ENCODE results near the gene SLC16A12.
"Not testable (repeated sequence)": the region's sequence is repeated elsewhere in the genome, so short reads cannot be mapped to it uniquely, and the experiment has no call there.

SLC16A12 gene

DNA sequence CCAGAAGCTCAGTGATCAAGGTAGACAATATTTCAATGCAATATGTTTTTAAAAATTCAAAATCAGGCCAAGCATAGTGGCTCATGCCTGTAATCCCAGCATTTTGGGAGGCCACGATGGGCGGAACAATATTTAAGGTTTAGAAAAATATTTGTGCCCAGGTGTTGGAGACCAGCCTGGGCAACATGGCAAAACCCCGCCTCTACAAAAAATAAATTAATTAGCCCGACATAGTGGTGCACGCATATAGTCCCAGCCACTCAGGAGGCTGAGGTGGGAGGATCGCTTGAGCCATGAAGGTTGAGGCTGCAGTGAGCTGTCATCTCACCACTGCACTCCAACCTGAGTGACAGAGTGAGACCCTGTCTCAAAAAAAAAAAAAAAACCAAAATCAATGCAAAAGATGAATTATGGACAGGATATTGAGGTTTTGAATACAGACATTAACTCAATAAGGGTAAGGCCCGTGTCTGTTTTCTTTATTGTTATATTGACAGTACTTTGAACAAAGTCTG is 121.9 kb downstream of the SLC16A12 start:
- H3K9ac ChIP-seq (ENCODE audit: low read length), result peak overlapping the region; percentile 97
- WGBS, result 91% methylated on average over 7 of the region's 7 CpGs

GRCh38 chr10:89412276-89412675 is 123.1 kb downstream of the SLC16A12 start:
- not testable (repeated sequence) for H3K4me1 ChIP-seq (ENCODE audit: control insufficient read depth, insufficient read depth, low read depth, low read length); H3K4me3 ChIP-seq (ENCODE audit: insufficient read depth in 1 of 2, low read depth in 1 of 2, low read length in 2 of 2); H2BK12ac ChIP-seq (ENCODE audit: low read length in 2 of 2); H3K4ac ChIP-seq (ENCODE audit: low read depth in 1 of 2, low read length in 2 of 2); H4K91ac ChIP-seq (ENCODE audit: low read length); H3K27me3 ChIP-seq (ENCODE audit: control insufficient read depth in 1 of 2, insufficient read depth in 1 of 2, low read length in 2 of 2); H2BK5ac ChIP-seq (ENCODE audit: low read depth, low read length, poor library complexity, severe bottlenecking); H2AK5ac ChIP-seq (ENCODE audit: low read length, severe bottlenecking); H2AFZ ChIP-seq (ENCODE audit: low read depth, low read length); H3K23ac ChIP-seq (ENCODE audit: low read length in 2 of 2); H3K4me2 ChIP-seq (ENCODE audit: low read length, poor library complexity, severe bottlenecking); H2BK15ac ChIP-seq (ENCODE audit: low read depth, poor library complexity, severe bottlenecking); H4K8ac ChIP-seq (ENCODE audit: low read length); H3K79me1 ChIP-seq (replicated peaks; ENCODE audit: low read length, poor library complexity, severe bottlenecking); H3K14ac ChIP-seq (ENCODE audit: low read length in 2 of 2); H3K9ac ChIP-seq (ENCODE audit: low read length); H3K9me3 ChIP-seq (ENCODE audit: control insufficient read depth, low read length); H2BK120ac ChIP-seq (ENCODE audit: low read depth, low read length); H3K18ac ChIP-seq (ENCODE audit: low read depth in 1 of 2, low read length in 2 of 2); H3K27ac ChIP-seq (ENCODE audit: low read length, poor library complexity, severe bottlenecking); DNase-seq; H3K36me3 ChIP-seq (ENCODE audit: control insufficient read depth in 1 of 2, insufficient read depth in 2 of 2, low read depth in 1 of 2, low read length in 2 of 2)
- WGBS, result 90% methylated on average over 10 of the region's 10 CpGs

More for the DNA sequence above, 121.9 kb downstream of the SLC16A12 start:
- Histone ChIP-seq H3K27me3 (ENCODE audit: control insufficient read depth in 1 of 2, insufficient read depth in 1 of 2, low read length in 2 of 2) (no peaks in the 10 kb centered on the region), H2BK12ac (ENCODE audit: low read length in 2 of 2) (no peak overlapping the region), H3K27ac (ENCODE audit: low read length, poor library complexity, severe bottlenecking) (no peak overlapping the region), H4K8ac (ENCODE audit: low read length) (no peak overlapping the region), H3K79me1 (replicated peaks; ENCODE audit: low read length, poor library complexity, severe bottlenecking) (peaks cover 10% of the 10 kb centered on the region), H3K4ac (ENCODE audit: low read depth in 1 of 2, low read length in 2 of 2) (no peak overlapping the region), H2AFZ (ENCODE audit: low read depth, low read length) (no peak overlapping the region), H3K4me3 (ENCODE audit: insufficient read depth in 1 of 2, low read depth in 1 of 2, low read length in 2 of 2) (peak overlapping the region in 1 of 2 experiments; percentile 98), H2BK5ac (ENCODE audit: low read depth, low read length, poor library complexity, severe bottlenecking) (no peak overlapping the region), H3K4me1 (ENCODE audit: control insufficient read depth, insufficient read depth, low read depth, low read length) (peaks cover 4% of the 10 kb centered on the region), H3K18ac (ENCODE audit: low read depth in 1 of 2, low read length in 2 of 2) (no peak overlapping the region), H3K23ac (ENCODE audit: low read length in 2 of 2) (no peak overlapping the region), H3K4me2 (ENCODE audit: low read length, poor library complexity, severe bottlenecking) (no peak overlapping the region), H3K14ac (ENCODE audit: low read length in 2 of 2) (no peak overlapping the region), H2BK120ac (ENCODE audit: low read depth, low read length) (no peak overlapping the region), H3K36me3 (ENCODE audit: control insufficient read depth in 1 of 2, insufficient read depth in 2 of 2, low read depth in 1 of 2, low read length in 2 of 2) (peaks cover 0 to 15% of the 10 kb centered on the region in 2 experiments), H3K9me3 (ENCODE audit: control insufficient read depth, low read length) (no peaks in the 10 kb centered on the region), H2BK15ac (ENCODE audit: low read depth, poor library complexity, severe bottlenecking) (no peak overlapping the region), H4K91ac (ENCODE audit: low read length) (no peak overlapping the region), H2AK5ac (ENCODE audit: low read length, severe bottlenecking) (no peak overlapping the region)
- DNase-seq, result no peak

DNA sequence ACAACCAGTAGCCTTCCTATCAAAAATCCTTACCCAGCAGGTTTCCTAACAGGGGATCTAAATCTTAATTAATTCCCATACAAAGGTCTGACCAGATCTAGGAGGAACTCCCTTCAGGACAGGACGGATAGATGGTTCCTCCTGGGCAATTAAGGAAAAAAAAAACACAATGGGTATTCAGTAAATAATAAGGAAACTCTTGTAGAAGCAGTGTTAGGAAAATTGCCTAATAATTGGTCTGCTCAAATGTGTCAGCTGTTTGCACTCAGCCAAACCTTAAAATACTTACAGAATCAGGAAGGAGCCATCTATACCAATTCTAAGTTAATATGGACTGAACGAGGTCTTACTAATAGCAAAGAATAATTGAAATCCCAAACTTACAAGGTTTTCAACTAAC is 124.3 kb downstream of the SLC16A12 start:
- H2AK5ac ChIP-seq (ENCODE audit: low read length, severe bottlenecking); H4K91ac ChIP-seq (ENCODE audit: low read length); H3K14ac ChIP-seq (ENCODE audit: low read length in 2 of 2); H3K18ac ChIP-seq (ENCODE audit: low read depth in 1 of 2, low read length in 2 of 2); H2BK5ac ChIP-seq (ENCODE audit: low read depth, low read length, poor library complexity, severe bottlenecking); H3K4me2 ChIP-seq (ENCODE audit: low read length, poor library complexity, severe bottlenecking); H3K27ac ChIP-seq (ENCODE audit: low read length, poor library complexity, severe bottlenecking); H3K36me3 ChIP-seq (ENCODE audit: control insufficient read depth in 1 of 2, insufficient read depth in 2 of 2, low read depth in 1 of 2, low read length in 2 of 2); H3K4me3 ChIP-seq (ENCODE audit: insufficient read depth in 1 of 2, low read depth in 1 of 2, low read length in 2 of 2); H3K9me3 ChIP-seq (ENCODE audit: control insufficient read depth, low read length); H3K79me1 ChIP-seq (replicated peaks; ENCODE audit: low read length, poor library complexity, severe bottlenecking); H4K8ac ChIP-seq (ENCODE audit: low read length); H2BK15ac ChIP-seq (ENCODE audit: low read depth, poor library complexity, severe bottlenecking); DNase-seq; H3K9ac ChIP-seq (ENCODE audit: low read length); H3K4ac ChIP-seq (ENCODE audit: low read depth in 1 of 2, low read length in 2 of 2); H2BK120ac ChIP-seq (ENCODE audit: low read depth, low read length); H3K27me3 ChIP-seq (ENCODE audit: control insufficient read depth in 1 of 2, insufficient read depth in 1 of 2, low read length in 2 of 2); H2BK12ac ChIP-seq (ENCODE audit: low read length in 2 of 2); H3K23ac ChIP-seq (ENCODE audit: low read length in 2 of 2); H2AFZ ChIP-seq (ENCODE audit: low read depth, low read length); H3K4me1 ChIP-seq (ENCODE audit: control insufficient read depth, insufficient read depth, low read depth, low read length): not testable (repeated sequence)
- WGBS, result 84% methylated on average over 2 of the region's 2 CpGs

DNA sequence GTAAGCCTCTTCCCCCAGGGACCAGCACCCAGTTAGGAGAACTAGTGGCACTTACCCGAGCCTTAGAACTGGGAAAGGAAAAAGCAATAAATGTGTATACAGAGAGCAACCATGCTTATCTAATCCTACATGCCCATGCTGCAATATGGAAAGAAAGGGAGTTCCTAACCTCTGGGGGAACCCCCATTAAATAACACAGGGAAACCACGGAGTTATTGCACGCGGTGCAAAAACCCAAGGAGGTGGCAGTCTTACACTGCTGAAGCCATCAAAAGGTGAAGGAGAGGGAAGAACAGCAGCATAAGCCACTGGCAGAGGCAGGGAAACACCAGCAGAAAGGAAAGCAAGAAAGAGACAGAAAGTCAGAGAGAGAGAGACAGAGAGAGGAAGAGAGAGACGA is 124.8 kb downstream of the SLC16A12 start:
- H3K9me3 ChIP-seq (ENCODE audit: control insufficient read depth, low read length); H2AFZ ChIP-seq (ENCODE audit: low read depth, low read length); H3K27me3 ChIP-seq (ENCODE audit: control insufficient read depth in 1 of 2, insufficient read depth in 1 of 2, low read length in 2 of 2); H3K4me2 ChIP-seq (ENCODE audit: low read length, poor library complexity, severe bottlenecking); H3K36me3 ChIP-seq (ENCODE audit: control insufficient read depth in 1 of 2, insufficient read depth in 2 of 2, low read depth in 1 of 2, low read length in 2 of 2); H3K23ac ChIP-seq (ENCODE audit: low read length in 2 of 2); H2BK5ac ChIP-seq (ENCODE audit: low read depth, low read length, poor library complexity, severe bottlenecking); H2AK5ac ChIP-seq (ENCODE audit: low read length, severe bottlenecking); H3K9ac ChIP-seq (ENCODE audit: low read length); H3K79me1 ChIP-seq (replicated peaks; ENCODE audit: low read length, poor library complexity, severe bottlenecking); H3K18ac ChIP-seq (ENCODE audit: low read depth in 1 of 2, low read length in 2 of 2); H2BK12ac ChIP-seq (ENCODE audit: low read length in 2 of 2); H3K27ac ChIP-seq (ENCODE audit: low read length, poor library complexity, severe bottlenecking); H4K91ac ChIP-seq (ENCODE audit: low read length); H3K4ac ChIP-seq (ENCODE audit: low read depth in 1 of 2, low read length in 2 of 2); H4K8ac ChIP-seq (ENCODE audit: low read length); H3K4me1 ChIP-seq (ENCODE audit: control insufficient read depth, insufficient read depth, low read depth, low read length); H3K14ac ChIP-seq (ENCODE audit: low read length in 2 of 2); H3K4me3 ChIP-seq (ENCODE audit: insufficient read depth in 1 of 2, low read depth in 1 of 2, low read length in 2 of 2); H2BK15ac ChIP-seq (ENCODE audit: low read depth, poor library complexity, severe bottlenecking); H2BK120ac ChIP-seq (ENCODE audit: low read depth, low read length); DNase-seq: not testable (repeated sequence)
- 95% methylated on average over 3 of the region's 5 CpGs for WGBS

Data from mesenchymal stem cell (in vitro differentiated cells and primary cell).